Fibroblast of mammary gland (primary cell): ENCODE measurements around the gene PAFAH1B2.
"Not testable (repeated sequence)": the region's sequence is repeated elsewhere in the genome, so short reads cannot be mapped to it uniquely, and the experiment has no call there.

ENCODE experiments used
- DNase-seq: peaks from one replicate; pipeline ENCODE4 v3.0.0-alpha.2; 2010; ENCODE audit warnings: low read depth
- H3K4me3 ChIP-seq: 2 replicates; pipeline ENCODE4 v1.5.1; 2011; ENCODE audit warnings: low read depth, mild to moderate bottlenecking, low read length, moderate library complexity; ENCODE audit not compliant: control insufficient read depth
- CTCF ChIP-seq: conservative IDR thresholded peaks from 2 replicates; pipeline ENCODE4 v1.5.1; 2011; ENCODE audit warnings: low read depth, low read length, inconsistent platforms; ENCODE audit not compliant: control insufficient read depth, insufficient read depth

Gene PAFAH1B2

GRCh38 chr11:117182551-117182935 is 38.5 kb downstream of the PAFAH1B2 start:
- no peak for TF ChIP-seq CTCF
- DNase-seq = no peak
- H3K4me3 ChIP-seq = no peak overlapping the region

GRCh38 chr11:117183178-117183577 is 39.1 kb downstream of the PAFAH1B2 start:
- not testable (repeated sequence) for H3K4me3 ChIP-seq, DNase-seq

GRCh38 chr11:117183724-117184349 is 39.8 kb downstream of the PAFAH1B2 start:
- no peak for DNase-seq
- no peak for TF ChIP-seq CTCF
- no peak overlapping the region for H3K4me3 ChIP-seq

GRCh38 chr11:117185736-117186430 is 41.8 kb downstream of the PAFAH1B2 start:
- no peak for TF ChIP-seq CTCF
- no peak for DNase-seq
- H3K4me3 ChIP-seq = no peak overlapping the region

GRCh38 chr11:117186431-117186761 is 42.3 kb downstream of the PAFAH1B2 start:
- H3K4me3 ChIP-seq = no peak overlapping the region
- TF ChIP-seq CTCF = no peak
- no peak for DNase-seq

GRCh38 chr11:117187007-117187406 is 42.9 kb downstream of the PAFAH1B2 start:
- TF ChIP-seq CTCF = no peak
- H3K4me3 ChIP-seq = no peak overlapping the region
- no peak for DNase-seq

- H3K4me3 ChIP-seq = no peak overlapping the region
- no peak for TF ChIP-seq CTCF
- DNase-seq = no peak
These were observed 43.3 kb downstream of the PAFAH1B2 start for GRCh38 chr11:117187428-117187798.
